Esophagus squamous epithelium (tissue), 4 donors: ENCODE data around the gene LYPD5.

Experiments
- CTCF ChIP-seq, 6 experiments: fragments of 450-650 bp in 4 of 6; fragments of 200-600 bp in 2 of 6; sonication (generic) in 2 of 6; IDR thresholded peaks; one replicate each; pipeline ENCODE4 v1.5.1; 2016 to 2019; ENCODE audit warnings: antibody characterized with exemption in 6 of 6, mild to moderate bottlenecking in 4 of 6, moderate library complexity in 4 of 6
- POLR2A ChIP-seq, 4 donors: fragments of 450-650 bp; IDR thresholded peaks; one replicate each; pipeline ENCODE4 v1.6.1; 2017; ENCODE audit warnings: antibody characterized with exemption in 4 of 4, mild to moderate bottlenecking in 4 of 4, moderate library complexity in 3 of 4

DNA sequence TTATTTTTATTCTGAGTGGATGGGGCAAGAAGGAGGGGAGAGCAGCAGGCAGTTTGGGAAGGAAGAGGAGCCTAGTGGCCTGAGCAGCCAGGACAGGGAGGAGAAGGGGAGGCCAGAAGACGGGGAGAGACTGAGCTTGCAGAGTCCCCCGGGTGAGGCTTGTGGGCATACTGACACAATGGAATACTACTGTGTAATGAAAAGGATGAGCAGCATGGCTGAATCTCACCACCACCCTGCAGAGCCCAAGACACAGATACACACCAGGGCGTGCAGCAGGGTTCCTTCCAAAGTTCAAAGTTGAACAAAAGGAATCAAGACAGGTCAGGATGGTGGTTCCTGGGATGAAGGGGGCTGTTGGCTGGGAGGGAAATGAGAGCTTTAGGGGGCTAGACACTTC is 39.4 kb downstream of the LYPD5 start:
- TF ChIP-seq POLR2A (IDR thresholded peaks at IDR 0.05) (no peak), CTCF (IDR thresholded peaks at IDR 0.05) (no peak)
